ENCODE results near the gene ENAH.

ENAH gene

DNA sequence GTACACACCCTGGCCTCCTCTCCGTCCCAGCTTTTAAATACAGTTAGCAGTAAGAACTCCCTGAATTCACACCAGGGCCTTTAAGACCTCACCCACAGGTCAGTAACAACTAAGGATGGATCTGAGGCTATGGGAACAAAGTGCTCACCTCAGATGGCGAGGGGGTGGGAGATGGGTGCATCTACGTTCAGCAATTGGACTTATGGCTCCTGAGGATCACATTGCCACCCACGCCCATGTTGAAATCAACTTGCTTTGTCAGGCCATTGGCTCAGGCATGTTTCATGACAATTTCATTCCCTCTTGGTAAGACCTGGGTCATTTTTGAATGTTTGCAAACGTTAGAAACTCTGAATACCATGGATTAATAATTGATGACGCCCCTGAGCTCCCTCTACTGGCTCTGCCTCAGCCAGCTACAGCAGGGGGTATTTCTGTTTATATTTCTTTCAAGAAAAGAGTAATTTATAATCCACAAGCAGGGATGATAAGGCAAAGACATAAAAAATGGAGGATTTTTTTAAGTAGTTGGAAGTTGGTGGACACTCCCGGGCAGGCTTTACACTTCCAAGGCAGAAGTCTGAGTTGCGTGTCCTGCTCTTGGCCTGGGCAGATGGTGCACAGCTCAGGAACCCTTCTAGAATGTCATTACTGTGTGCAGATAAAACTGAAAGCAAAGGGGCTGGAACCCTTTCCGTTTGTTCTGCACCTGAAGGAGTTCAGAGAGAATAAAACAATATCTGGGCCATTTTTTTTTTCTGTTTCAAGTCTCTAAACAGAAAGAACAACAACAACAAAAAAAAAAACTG is 211.4 kb downstream of the ENAH start:
- DNase-seq = no peak

DNA sequence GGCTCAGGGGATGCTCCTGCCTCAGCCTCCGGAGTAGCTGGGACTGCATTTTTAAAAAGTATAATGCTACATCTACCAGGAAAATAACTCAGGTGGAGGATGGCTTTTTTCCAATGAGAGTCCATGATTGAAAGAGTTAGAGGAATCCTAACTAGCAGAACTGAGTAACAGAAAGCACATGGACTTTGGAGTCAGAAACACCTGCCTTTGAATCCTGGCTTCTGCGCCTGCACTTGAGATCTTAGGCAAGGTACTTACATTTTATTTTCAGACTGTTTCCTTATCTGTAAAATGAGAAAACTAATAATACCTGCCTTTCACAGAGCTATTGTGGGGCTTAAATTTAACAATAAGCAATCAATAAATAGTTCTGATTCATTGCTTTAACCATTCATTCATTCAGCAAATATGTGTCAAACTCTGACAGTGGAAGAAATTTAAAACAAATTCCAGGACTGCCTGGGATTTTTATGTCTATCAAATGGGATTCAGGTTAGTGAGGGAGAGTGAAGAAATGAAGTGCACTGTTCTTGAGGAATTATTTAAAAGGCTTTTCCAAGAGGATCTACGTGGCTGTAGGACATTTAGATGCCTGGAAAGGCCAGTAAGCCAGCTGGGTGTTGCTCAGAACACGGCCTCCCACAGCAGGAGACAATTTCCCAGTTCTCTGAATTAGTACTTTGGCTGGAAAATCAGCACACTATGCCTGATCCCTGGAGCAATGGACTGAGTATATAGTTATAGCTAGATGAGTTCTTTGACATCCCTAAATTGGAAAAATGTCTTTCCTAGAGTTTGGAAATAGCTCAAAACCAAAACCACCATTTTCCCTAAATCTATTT is 212.3 kb downstream of the ENAH start:
- no peak for DNase-seq

DNA sequence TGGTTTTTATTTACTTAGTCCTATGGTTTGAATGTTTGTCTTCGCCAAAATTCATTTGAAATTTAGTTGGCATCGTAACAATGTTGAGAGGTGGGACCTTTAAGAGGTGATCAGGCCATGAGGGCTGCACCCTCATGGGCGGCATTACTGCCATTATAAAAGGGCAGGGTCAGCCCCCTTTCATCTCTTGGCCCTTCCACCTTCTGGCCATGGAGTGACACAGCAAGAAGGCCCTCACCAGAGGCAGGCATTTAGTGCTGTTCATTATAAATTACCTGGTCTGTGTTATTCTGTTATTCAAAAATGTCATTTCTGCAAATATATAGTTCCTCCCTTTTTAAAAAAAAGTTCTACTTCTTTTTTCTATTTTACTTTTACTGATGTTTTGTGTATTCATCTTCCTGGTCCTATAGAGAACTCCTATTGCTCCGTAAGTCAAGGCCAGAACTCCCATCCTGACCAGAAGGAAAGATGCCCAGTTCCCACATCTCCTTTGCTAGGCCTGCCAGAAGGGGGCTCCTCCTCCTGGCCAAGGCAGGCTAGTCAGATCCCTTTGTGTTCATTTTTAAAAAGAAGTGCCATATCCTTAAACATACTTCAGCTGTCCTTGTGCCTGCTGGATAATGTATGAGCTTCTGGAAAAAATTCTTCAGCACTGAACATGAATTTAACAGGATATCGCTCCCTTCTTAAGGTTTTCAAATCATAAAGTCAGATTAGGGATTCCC is 215.0 kb downstream of the ENAH start:
- no peak for DNase-seq

Measured in amygdala (tissue), 56 donors.